Endothelial cell (in vitro differentiated cells): ENCODE results near the gene UPB1. TPM values are rescaled to one million over a fixed set of nuclear protein-coding genes. Genes with fewer than 3 reads are reported as not detected.

Experiments used
- DNase-seq: peaks from one replicate; pipeline ENCODE4 v3.0.0; 2021; ENCODE audit warnings: low spot score
- H3K27ac Mint-ChIP-seq: one replicate; pipeline ENCODE4 v1.8.0; 2021; ENCODE audit warnings: mixed read lengths, inconsistent platforms; ENCODE audit not compliant: unreplicated experiment
- H3K27me3 Mint-ChIP-seq: one replicate; pipeline ENCODE4 v1.8.0; 2021; ENCODE audit warnings: mild to moderate bottlenecking, moderate library complexity, mixed read lengths, inconsistent platforms; ENCODE audit not compliant: unreplicated experiment
- H3K36me3 Mint-ChIP-seq: one replicate; pipeline ENCODE4 v1.8.0; 2021; ENCODE audit warnings: mild to moderate bottlenecking, low read depth, mixed read lengths, inconsistent platforms; ENCODE audit not compliant: unreplicated experiment
- H3K4me1 Mint-ChIP-seq: one replicate; pipeline ENCODE4 v1.8.0; 2021; ENCODE audit warnings: mild to moderate bottlenecking, mixed read lengths, inconsistent platforms; ENCODE audit not compliant: unreplicated experiment
- H3K4me3 Mint-ChIP-seq: one replicate; pipeline ENCODE4 v1.8.0; 2021; ENCODE audit warnings: mild to moderate bottlenecking, mixed read lengths, inconsistent platforms; ENCODE audit not compliant: unreplicated experiment
- H3K9me3 Mint-ChIP-seq: one replicate; pipeline ENCODE4 v1.8.0; 2021; ENCODE audit warnings: mixed read lengths, inconsistent platforms; ENCODE audit not compliant: unreplicated experiment
- total RNA-seq: library from RNA; stranded (reverse); fragmentation: NEBNext Ultra II Directional; extraction: Animal tissue kit (Norgen Biotek cat#: 25700); gene quantifications from one replicate; pipeline ENCODE4 v1.2.1, GENCODE V29; 2021; ENCODE audit not compliant: unreplicated experiment
- TF ChIP-seq, protein P1 (sequence below): fragments of 200-600 bp; sonication (generic); IDR thresholded peaks from one replicate; pipeline ENCODE4 v1.5.0; 2021; ENCODE audit warnings: antibody characterized with exemption; ENCODE audit not compliant: unreplicated experiment

The UPB1 gene
- total RNA-seq, 1 donor from 2014 or later = 0.13 TPM

DNA sequence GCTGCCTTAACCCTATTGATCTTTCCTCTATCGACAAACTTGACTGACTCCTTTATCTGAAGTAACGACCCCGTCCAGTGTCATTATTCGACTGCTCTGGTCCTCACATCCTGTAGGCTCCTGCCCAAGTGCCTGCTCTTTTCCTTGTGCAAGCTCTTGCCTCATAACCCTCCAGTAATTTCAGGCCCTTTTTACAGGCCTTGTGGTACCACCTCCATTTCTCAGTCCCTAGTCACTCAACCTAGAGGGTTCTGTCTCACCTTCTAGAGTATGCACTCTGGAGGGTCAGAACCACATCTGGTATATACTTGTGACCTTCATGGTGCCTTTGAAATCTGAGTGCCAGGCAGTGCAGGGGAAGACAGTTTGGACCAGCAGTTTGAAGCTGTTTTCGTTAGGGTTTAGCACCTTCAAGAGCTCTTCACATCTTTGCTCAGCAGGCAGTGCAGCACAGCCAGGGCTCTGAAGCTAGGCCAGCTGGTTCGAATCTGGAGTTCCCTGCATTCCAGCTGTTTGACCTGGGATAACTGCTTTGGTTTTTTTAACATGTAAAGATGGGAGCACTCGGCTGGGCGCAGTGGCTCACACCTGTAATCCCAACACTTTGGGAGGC lies 71.9 kb downstream of the UPB1 start:
- no peak for DNase-seq
- H3K36me3 Mint-ChIP-seq = peaks cover 17% of the 10 kb centered on the region
- no peaks in the 10 kb centered on the region for H3K27me3 Mint-ChIP-seq
- no peaks in the 10 kb centered on the region for H3K9me3 Mint-ChIP-seq
- no peak overlapping the region for H3K4me3 Mint-ChIP-seq
- TF ChIP-seq, protein P1, sequence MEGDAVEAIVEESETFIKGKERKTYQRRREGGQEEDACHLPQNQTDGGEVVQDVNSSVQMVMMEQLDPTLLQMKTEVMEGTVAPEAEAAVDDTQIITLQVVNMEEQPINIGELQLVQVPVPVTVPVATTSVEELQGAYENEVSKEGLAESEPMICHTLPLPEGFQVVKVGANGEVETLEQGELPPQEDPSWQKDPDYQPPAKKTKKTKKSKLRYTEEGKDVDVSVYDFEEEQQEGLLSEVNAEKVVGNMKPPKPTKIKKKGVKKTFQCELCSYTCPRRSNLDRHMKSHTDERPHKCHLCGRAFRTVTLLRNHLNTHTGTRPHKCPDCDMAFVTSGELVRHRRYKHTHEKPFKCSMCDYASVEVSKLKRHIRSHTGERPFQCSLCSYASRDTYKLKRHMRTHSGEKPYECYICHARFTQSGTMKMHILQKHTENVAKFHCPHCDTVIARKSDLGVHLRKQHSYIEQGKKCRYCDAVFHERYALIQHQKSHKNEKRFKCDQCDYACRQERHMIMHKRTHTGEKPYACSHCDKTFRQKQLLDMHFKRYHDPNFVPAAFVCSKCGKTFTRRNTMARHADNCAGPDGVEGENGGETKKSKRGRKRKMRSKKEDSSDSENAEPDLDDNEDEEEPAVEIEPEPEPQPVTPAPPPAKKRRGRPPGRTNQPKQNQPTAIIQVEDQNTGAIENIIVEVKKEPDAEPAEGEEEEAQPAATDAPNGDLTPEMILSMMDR = no peak
- no peaks in the 10 kb centered on the region for H3K4me1 Mint-ChIP-seq
- peak overlapping the region; percentile 6 for H3K27ac Mint-ChIP-seq

DNA sequence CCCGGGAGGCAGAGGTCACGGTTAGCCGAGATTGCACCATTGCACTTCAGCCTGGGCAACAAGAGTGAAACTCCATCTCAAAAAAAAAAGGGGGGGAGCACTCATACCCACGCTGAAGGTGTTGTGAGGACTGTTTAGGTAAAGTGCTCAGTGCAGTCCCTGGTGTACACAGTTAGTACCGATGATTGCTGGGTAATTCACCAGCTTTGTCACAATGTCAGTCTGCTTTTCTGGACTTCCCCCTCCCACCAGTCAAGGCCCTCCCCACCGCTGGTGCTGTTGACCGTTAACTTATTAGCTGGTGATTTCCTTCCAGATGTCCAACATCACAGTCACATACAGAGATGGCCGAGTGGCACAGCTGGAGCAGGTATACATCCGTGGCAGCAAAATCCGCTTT lies 72.5 kb downstream of the UPB1 start:
- TF ChIP-seq, protein P1 = no peak
- Mint-ChIP-seq H3K36me3 (peaks cover 19% of the 10 kb centered on the region), H3K27me3 (no peaks in the 10 kb centered on the region), H3K9me3 (no peaks in the 10 kb centered on the region), H3K4me1 (no peaks in the 10 kb centered on the region), H3K27ac (no peak overlapping the region), H3K4me3 (no peak overlapping the region)
- DNase-seq = no peak

DNA sequence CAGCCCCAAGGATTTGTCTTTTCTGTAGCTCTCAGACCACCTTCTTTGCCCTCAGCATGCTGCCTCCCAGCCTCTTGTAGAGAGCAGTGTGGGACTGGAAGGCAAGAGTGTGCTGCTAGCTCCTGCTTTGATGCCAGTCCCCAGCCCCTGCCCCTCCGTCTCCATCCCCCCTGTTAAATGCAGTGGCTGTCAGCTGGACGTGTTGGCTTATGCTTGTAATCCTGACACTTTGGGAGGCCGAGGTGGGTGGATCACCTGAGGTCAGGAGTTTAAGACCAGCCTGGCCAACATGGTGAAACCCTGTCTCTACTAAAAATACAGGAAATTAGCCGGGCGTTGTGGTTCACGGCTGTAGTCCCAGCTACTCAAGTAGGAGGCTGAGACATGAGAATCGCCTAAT lies 76.1 kb downstream of the UPB1 start:
- no peaks in the 10 kb centered on the region for H3K9me3 Mint-ChIP-seq
- H3K36me3 Mint-ChIP-seq = peaks cover 40% of the 10 kb centered on the region
- H3K4me3 Mint-ChIP-seq = no peak overlapping the region
- TF ChIP-seq, protein P1 = no peak
- H3K27me3 Mint-ChIP-seq = peaks cover 2% of the 10 kb centered on the region
- no peak for DNase-seq
- H3K4me1 Mint-ChIP-seq = no peaks in the 10 kb centered on the region
- no peak overlapping the region for H3K27ac Mint-ChIP-seq

DNA sequence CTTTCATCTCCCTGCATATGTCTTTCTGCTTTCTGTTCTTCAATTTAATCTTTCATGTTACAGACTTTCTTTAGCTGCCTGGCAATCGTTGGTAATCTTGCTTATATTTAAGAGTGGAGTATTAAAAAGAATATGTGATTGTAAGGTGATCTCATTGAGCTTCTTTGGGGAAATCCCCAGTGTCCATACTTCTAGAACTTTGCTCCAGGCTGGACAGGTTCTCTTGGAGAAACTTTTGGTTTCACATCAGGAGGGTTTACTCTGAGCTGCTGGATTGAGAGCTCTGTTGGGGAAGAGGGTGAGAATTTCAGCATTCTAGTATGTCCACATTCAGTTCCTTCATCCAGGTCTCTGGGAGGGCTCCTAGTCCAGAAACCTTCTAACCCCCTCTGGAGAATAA lies 81.6 kb downstream of the UPB1 start:
- no peaks in the 10 kb centered on the region for H3K9me3 Mint-ChIP-seq
- no peak for DNase-seq
- TF ChIP-seq, protein P1 = no peak

More for the DNA sequence above, 81.6 kb downstream of the UPB1 start:
- Mint-ChIP-seq H3K27ac (no peak overlapping the region), H3K27me3 (peaks cover 6% of the 10 kb centered on the region), H3K36me3 (peaks cover 29% of the 10 kb centered on the region), H3K4me3 (no peak overlapping the region), H3K4me1 (no peaks in the 10 kb centered on the region)

Other genes starting within 250 kb of the UPB1 start
- 80.6 TPM for gene SPECC1L, start 224.5 kb upstream of the UPB1 start, total RNA-seq
- gene ADORA2A, start 67.7 kb upstream of the UPB1 start, total RNA-seq = 18.5 TPM
- 83.8 TPM for gene GUCD1, start 59.8 kb downstream of the UPB1 start, total RNA-seq
- gene SNRPD3, start 60.7 kb downstream of the UPB1 start, total RNA-seq = 103 TPM
- gene LRRC75B, start 97.7 kb downstream of the UPB1 start, total RNA-seq = 26.9 TPM
- gene GGT1, start 107.9 kb downstream of the UPB1 start, total RNA-seq = 4.6 TPM